Sciatic nerve (tissue), 2 donors: ENCODE data around the gene GOLGB1. TPM values are rescaled to one million over a fixed set of nuclear protein-coding genes. Genes with fewer than 3 reads are reported as not detected.

Experiments used
- ATAC-seq: fragments of 200-7000 bp; cut with Tn5 transposase; one replicate; pipeline ENCODE4 v1.9.1; 2020; ENCODE audit warnings: mild to moderate bottlenecking, moderate library complexity
- DNase-seq: peaks from one replicate; pipeline ENCODE4 v3.0.0-alpha.2; 2020; ENCODE audit warnings: low spot score
- intact Hi-C: fragments of 100-400 bp; cut with DNase I; formaldehyde crosslinking; loops from one replicate; pipeline ENCODE4 v1.14.2; 2022
- total RNA-seq: library from RNA; stranded (reverse); fragmentation: NEBNext Ultra II Directional; extraction: Animal tissue kit (Norgen Biotek cat#: 25700); gene quantifications from one replicate; pipeline ENCODE4 v1.2.1, GENCODE V29; 2021
- donor health status: DM: no; HTN: no; CAD: no.
- donor health status: DM: no; HTN: no; CAD: no.

GOLGB1 gene
- total RNA-seq, 1 donor from 2014 or later, result 73.4 TPM

DNA sequence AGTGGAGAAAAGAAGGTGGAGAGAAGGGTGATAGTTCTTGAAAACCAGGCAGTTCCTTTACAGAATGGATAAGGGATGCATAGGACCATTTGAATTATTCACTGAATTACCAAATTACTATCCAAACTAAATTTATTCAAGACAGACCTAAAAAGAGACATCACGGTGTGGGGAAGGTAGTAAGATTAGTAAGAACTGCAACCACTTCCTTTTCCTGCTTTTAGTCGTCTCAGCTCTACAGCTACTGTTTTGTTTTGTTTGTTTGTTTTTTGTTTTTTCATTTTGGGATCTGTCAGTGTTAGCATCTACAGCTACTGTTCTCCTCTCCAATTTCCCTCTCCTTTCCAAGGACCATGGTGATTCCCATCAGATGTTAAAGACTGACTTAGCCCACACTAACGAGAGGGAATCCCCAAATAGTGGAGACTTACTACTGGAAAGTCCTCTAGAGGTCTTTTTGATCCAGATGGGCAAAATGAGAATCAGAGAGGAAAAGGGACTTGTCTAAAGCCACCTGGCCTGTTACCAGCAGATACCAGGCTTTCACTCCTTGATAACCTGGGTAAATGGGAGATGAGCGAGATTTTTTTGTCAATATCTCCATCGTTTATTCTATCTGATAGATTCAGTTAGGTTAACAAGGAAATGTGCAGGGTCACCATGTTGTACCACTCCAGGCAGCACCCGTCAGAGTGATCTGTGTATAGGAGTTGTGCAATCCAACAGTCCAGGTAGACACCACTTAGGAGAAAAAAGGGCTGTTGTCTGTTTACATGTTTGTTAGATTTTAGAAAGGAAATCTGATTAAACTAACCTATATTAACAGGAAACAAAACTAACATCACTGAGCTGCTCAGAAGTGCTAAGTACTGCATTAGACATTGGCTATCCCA, 94.8 kb downstream of the GOLGB1 start:
- intact Hi-C loops, result no loop called here
- DNase-seq (no peak), ATAC-seq (no peak)

DNA sequence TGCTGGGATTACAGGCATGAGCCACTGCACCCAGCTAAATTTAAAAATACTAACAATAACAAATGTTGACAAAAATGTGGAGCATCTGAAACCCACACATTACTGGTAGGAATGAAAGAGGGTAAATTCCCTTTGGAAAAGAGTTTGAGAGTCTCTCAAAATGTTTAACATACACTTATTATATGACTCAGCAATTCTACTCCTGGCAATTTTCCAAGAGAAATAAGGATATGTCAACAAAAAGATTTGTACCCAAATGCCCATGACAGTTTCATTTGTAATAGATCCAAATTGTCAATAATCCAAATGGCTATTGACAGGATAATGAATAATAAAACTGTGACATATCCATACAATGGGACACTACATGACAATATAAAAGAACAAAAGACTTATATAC, 97.9 kb downstream of the GOLGB1 start:
- intact Hi-C loops, result no loop called here
- no peak for ATAC-seq
- DNase-seq, result no peak

DNA sequence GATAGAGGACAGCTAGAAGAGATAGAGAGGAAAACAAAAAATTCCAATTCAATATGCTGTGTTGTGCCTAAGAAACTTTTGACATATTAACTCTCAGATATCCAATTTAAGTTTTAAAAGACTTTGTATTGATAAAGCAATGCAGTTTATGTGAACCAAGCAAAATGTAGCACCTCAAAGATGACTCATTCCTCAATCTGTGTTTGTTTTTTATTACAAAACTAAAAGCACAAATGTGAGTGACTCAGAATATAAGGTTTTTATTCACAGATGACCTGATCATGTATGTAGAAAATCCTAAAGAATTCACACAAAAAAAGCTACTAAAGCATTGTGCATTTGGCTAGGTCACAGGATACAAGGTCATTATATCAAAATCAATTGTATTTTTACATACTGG, 99.9 kb downstream of the GOLGB1 start:
- intact Hi-C loops, result no loop called here
- DNase-seq (no peak), ATAC-seq (no peak)

DNA sequence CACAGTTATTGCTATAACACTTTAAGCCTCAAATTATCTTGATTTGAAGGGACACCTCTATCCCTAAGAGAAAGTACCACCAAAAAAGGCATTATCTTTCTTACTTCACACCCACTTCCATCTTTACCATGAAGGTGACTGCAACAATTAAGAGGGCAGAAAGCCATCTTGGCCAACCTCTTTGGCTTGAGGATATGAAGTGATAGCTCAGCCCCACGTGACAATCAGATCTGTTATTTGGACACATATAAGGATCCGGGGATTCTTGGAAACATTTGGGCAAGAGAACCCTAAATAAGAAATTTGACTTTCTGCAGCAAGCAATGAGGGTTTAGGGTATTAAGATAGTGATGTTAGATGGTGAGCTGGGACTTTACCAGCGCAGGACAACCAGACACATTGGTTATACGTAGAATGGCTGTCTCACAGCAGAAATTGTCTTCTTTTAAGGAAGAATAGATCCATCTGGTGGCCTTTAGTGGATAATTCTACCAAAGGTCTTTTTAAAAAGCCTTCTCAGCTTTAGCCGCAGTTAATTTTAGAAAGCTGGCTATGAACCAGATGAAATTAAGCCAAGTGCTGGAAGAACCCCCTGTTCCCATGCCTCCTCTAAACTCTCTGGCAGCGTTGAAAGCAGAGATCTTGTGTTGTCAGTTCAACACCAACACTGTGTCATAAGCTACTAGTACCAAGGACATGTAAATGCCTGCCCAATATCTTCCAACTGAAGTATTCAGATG, 101.2 kb downstream of the GOLGB1 start:
- intact Hi-C loops, result no loop called here
- ATAC-seq, result peak; percentile 73
- no peak for DNase-seq

DNA sequence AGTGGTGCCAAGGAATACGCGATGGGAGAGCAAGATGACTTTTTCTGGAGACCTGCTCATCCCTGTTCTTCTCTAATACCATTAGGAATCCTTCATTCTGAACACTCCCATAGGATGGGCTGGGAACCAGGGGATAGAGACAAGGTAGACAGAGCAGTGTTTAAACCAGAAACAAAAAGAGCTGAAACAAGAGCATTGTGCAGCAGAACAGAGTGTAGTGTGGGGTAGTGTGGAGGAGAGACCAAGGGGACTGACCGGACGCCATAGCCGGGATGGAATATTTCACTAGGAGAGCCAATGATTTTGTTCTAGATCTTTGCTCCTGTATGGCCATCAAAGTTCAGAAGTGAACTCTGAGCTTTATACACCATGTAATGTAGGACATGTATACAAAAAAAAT, 104.5 kb downstream of the GOLGB1 start:
- no peak for DNase-seq
- intact Hi-C loops, result no loop called here
- ATAC-seq, result no peak

DNA sequence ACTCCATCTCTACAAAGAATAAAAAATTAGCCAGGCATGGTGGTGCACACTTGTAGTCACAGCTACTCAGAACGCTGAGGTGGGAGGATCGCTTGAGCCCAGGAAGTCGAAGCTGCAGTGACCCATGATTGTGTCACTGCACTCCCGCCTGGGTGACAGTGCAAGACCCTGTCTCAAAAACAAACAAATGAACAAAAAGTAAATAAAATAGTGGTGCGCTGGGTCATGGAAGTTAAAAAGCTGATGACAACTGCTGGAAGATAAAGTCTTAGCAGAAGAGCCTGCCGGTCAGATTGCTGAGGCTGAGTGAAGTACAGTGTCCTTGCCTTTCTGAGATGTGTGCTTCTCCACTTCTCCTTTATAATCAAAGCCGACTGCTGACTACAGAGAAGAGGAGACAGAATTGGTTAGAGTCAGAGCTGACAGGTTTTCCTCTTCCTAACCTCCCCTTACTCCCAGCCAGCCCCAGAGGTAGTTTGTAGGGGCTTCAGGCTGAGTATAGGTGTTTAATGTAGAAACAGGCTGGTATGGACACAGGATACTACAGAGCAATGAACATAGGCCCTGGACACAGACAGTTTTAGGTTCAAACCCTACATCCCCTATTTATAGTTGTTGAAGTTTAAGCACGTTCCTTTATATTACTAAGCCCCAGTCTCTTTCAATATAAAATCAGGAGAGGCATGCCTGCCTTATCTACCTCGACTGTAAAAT, 106.8 kb downstream of the GOLGB1 start:
- no peak for ATAC-seq
- intact Hi-C loops, result no loop called here
- DNase-seq, result no peak

DNA sequence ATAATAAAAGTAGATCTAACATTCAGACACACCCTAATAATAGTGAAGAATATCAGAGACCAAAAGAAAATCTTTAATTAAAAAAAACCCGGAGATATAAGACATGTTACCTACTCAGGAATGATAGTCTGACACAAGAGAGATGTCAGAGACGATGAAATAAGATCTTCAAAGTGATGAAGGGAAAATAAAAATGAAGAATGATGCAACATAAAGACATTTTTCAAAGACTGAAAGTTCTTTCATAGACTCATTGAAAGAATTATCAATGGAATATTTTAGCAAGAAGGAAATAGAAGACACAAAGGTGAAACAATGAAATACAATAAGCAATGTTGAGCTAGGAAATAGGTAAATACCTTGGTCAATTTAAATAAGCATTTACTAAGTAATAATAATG, 108.4 kb downstream of the GOLGB1 start:
- ATAC-seq, result no peak
- intact Hi-C loops, result no loop called here

DNA sequence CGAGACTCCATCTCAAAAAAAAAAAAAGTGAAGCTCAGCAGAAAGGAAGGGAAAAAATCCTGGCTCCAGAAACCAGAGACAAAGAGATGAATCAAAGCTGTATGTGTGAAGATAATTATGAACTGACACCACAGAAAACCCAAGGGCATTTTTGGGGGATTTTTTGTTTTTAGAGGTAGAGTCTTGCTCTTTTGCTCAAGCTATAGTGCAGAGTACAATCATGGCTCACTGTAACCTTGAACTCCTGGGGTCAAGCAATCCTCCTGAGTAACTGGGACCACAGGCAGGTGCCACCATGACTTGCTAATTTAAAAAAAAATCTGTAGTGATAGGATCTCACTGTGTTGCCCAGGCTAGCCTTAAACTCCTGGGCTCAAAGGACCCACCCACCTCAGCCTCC, 111.6 kb downstream of the GOLGB1 start:
- DNase-seq, result no peak
- intact Hi-C loops, result no loop called here
- no peak for ATAC-seq

More for the DNA sequence above, 108.4 kb downstream of the GOLGB1 start:
- DNase-seq, result no peak

DNA sequence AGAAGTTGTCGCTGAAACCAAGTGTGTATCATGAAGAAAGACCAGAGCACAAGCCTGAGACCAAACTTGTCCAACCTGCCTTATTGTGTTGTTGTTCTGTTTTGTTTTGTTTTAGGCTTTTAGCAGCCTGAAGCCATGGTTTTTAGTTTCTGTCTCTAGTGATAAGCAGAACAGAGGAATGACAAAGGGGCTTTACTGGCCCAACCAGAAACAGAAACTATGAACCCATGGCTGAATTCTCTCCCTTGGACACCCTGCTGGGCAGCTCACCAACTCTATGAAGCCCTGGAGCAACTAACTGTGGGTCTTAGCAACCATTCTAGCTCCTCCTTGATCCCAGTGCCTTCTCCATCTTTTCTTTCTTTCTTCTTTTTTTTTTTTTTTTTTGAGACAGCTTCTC, 119.2 kb downstream of the GOLGB1 start:
- DNase-seq (no peak), ATAC-seq (no peak)
- intact Hi-C loops, result no loop called here

DNA sequence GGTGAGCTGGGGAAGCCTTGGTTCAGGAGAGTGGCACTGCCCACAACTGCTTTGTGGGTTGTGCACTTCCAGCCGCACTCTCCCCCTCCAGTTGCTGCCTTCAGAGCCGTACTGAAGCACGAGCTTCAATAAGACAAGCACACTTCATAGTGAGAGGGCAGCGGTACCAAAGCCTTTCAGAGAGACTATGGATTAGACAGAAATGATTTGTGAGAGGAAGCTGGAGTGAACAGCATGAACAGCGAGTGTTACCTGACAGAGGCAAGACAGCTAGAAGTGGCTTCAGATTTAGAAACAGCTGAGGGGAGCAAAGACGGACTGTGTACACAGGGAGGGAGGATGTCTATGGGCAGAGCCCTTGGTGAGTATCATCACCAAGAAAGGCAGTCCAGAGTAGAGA, 119.9 kb downstream of the GOLGB1 start:
- intact Hi-C loops, result no loop called here

DNA sequence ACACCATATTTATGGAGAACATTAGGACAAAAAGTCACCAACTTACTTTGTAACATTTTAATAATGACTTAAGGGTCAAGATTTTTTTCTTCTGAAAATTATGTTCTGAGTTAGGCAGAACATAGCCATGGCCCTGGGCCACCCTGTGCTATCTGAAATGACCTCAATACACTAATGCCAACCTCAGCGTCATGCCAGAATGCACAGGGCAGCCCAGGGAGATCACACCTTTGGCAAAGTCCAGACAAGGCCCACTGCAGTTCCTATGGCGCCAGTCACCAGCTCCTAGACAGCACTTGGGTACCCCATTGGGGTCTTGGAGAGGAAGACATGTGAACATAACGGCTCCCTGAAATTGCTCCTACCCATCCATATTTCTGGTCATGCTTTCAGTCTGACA, 121.9 kb downstream of the GOLGB1 start:
- DNase-seq, result no peak
- intact Hi-C loops, result no loop called here
- no peak for ATAC-seq

More for the DNA sequence above, 119.9 kb downstream of the GOLGB1 start:
- ATAC-seq (no peak), DNase-seq (no peak)

DNA sequence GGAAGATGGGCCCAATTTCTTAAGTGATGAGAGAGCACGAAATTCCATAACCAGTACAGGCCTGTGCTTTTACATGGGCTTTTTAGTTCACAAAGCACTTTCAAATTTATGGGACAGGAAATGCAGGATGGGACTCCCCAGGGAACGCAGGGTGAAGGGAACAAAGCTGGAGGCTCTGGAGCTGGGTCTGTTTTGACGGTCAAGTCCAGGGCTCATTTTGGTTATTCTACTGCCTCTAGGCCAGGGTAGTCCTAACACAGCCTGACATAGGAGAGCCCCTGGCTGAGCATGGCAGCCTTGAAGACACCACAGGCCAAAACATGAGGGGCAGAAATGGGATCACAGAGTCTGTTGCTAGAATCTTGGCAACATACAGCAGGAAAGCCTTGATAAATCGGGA, 122.3 kb downstream of the GOLGB1 start:
- intact Hi-C loops, result no loop called here
- ATAC-seq (no peak), DNase-seq (no peak)

DNA sequence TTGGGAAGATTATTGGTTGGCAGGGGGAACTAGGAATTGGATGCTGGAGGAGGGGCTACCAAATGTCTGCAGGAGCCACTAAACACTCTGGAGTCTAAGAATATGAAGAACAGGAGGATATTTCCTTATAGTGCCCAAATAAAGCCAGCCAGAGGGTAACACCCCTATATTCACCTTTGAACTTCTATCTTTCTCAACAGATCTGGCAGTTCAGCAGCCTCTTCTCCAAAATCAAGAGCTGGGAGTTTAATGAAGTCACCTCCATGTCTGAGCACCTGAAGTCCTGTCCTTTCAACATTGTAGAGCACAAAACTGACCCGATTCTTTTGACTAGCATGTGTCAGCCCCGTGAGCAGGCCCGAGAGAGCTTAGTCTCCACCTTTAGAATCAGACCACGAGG, 123.0 kb downstream of the GOLGB1 start:
- DNase-seq, result no peak
- intact Hi-C loops, result no loop called here
- no peak for ATAC-seq

DNA sequence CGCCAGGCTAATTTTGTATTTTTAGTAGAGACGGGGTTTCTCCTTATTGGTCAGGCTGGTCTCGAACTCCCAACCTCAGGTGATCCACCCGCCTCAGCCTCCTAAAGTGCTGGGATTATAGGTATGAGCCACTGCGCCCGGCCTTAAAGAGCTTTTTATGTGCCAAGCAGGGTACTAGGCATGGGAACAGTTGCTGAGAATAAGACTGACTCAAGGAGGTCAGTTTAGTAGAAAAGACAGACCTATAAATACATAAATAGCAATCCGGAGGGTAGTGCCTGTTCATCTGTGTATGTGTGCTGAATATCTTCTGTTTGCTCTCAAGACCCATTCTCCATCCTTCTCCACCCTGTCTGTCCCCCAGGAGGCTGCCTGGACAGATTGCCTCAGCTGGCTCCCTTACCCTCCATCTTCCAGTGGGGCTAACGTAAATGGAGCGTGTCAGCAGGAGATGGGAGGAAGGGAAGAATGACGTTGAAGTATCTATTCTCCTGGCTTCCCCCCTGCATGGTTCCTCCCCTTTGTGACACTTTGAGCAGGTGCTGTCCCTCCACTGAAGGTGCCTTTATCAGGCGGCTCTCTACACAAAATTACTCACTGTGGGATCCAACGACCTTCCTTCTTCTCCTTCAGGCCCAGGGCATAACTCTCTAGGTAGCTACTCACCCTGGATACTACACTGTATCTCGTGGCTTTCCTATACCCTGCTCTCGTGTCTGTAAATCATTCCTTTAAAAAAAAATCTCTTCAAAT, 125.2 kb downstream of the GOLGB1 start:
- ATAC-seq (no peak), DNase-seq (no peak)
- intact Hi-C loops, result no loop called here

DNA sequence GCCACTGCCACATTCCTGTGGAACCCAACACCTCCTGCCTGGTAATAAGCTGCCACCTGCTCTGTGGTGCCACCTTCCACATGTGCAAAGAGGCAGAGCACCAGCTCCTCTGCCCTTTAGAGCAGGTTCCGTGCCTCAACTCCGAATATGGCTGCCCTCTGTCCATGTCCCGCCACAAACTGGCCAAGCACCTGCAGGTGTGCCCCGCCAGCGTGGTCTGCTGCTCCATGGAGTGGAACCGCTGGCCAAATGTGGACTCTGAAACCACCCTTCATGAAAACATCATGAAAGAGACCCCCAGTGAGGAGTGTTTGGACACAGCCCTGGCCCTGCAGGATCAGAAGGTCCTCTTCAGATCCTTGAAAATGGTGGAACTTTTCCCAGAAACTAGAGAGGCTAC, 128.1 kb downstream of the GOLGB1 start:
- ATAC-seq, result no peak
- intact Hi-C loops, result no loop called here
- DNase-seq, result no peak

DNA sequence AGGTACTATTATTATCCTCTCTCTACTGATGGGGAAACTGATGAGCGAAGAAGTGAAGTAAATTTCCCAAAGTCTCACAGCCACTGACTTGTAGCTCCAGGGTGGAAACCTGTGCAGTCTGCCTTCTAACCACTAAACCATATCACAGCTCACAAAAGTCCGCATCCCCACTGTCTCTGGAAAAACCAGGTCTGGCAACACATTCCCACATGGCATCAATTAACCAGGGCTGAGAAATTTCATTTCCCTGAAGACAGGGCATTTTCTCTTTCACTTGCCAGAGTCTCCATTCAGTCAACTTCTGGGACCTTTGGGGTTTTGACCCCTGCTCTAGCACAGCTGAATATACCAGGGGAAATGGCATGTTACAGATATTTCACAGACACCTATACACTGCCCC, 129.8 kb downstream of the GOLGB1 start:
- intact Hi-C loops, result no loop called here

More for the DNA sequence above, 129.8 kb downstream of the GOLGB1 start:
- DNase-seq (no peak), ATAC-seq (no peak)
